ENCODE results near the gene DNAJC27.
A peak's percentile ranks its signal among the peaks of the same experiment; 100 is the strongest.

DNA sequence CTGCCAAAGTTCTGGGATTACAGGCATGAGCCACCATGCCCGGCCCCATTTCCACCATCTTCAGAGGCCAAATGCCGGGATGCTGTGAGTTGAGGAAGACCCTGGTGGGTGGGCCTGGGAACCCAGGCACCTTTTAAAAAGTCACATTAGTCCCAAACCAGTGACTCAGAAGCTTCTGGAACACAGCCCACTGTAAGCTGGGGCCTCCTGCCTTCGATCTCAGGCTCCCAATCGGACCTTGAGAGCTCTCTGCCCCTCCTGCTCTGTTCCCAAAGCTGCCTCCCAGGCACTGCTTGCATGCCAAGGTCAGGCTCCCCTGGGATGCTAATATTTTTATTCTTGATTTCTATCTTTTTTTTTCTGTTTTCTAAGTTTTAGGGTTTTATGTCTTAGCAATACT lies 56.0 kb downstream of the DNAJC27 start:
- TF ChIP-seq POLR2A (IDR thresholded peaks at IDR 0.05) (no peak), CTCF (IDR thresholded peaks at IDR 0.05) (no peak), EP300 (IDR thresholded peaks at IDR 0.05) (peak in 1 of 2 donors; percentile 7)

Data from tibial nerve (tissue), 4 donors.